Activated naive CD8-positive, alpha-beta T cell (primary cell): Measurements from ENCODE around the gene PTPRG.

Experiments used
- H3K27ac Mint-ChIP-seq: one replicate; pipeline ENCODE4 v1.8.0; 2021; ENCODE audit warnings: mixed read lengths
- H3K27me3 Mint-ChIP-seq: one replicate; pipeline ENCODE4 v1.8.0; 2021; ENCODE audit warnings: mixed read lengths
- H3K36me3 Mint-ChIP-seq: one replicate; pipeline ENCODE4 v1.8.0; 2021; ENCODE audit warnings: mixed read lengths
- H3K4me1 Mint-ChIP-seq: one replicate; pipeline ENCODE4 v1.8.0; 2021; ENCODE audit warnings: low read depth, mixed read lengths
- H3K4me3 Mint-ChIP-seq: one replicate; pipeline ENCODE4 v1.8.0; 2021; ENCODE audit warnings: mild to moderate bottlenecking, mixed read lengths
- H3K9me3 Mint-ChIP-seq: one replicate; pipeline ENCODE4 v1.8.0; 2021; ENCODE audit warnings: low read depth, mixed read lengths

Gene PTPRG

DNA sequence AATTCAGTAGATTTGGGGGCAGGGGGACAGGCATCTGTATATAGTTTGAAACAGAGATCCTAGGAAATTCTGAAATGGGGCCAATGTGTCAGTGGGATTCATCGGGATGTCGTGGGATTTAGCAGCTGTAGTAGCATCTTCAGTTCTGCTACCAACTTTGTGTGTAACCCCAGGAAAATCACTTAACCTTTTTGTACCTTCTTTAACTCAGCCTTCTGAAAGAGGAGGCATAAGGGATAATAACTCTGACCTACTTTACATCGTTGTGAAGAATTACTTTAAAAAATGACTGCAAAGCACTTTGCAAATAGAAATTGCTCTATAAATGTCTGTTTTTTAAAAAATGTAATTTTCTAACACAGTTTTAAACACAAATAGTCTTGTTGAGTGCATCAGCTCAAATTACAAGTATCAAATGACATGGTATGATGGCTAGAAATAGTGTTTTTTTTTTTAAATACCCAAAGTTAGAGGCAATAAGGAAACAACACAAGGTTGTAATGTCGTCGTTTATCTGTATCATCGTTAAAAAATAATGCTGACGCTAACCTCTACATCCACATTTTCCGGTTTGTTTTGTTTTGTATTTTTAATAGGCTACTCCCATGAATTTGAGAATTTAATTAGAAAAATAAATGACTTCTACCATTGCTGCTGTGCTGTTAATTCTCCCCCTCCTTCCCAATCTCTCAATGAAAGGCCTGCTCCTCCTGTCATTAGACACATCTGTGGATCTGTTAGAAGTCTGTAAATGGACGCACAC is 338.5 kb downstream of the PTPRG start:
- Mint-ChIP-seq H3K27me3 (no peaks in the 10 kb centered on the region), H3K9me3 (no peaks in the 10 kb centered on the region), H3K27ac (no peak overlapping the region), H3K4me1 (peaks cover 7% of the 10 kb centered on the region), H3K36me3 (no peaks in the 10 kb centered on the region), H3K4me3 (no peak overlapping the region)

DNA sequence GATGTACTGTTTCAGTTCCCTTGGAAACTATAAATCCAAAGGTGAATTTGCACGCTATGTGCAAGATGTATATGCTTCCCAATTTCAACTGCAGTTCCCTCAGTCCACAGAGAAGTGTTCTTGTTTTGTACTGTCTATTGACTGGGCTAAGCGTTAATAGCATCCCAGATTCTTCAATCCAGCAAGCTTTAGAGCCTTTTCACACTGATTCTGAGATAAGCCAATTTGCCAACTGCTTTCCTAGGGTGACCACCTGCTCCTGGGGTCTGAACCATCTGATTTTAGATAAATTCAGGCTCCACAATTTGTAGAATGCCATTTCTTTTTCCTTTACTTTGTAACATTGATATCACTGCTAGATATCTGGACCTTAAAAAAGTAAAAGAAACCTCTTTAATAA is 340.1 kb downstream of the PTPRG start:
- H3K4me1 Mint-ChIP-seq: no peaks in the 10 kb centered on the region
- H3K9me3 Mint-ChIP-seq: no peaks in the 10 kb centered on the region
- H3K4me3 Mint-ChIP-seq: no peak overlapping the region
- no peaks in the 10 kb centered on the region for H3K27me3 Mint-ChIP-seq
- H3K36me3 Mint-ChIP-seq: no peaks in the 10 kb centered on the region
- no peak overlapping the region for H3K27ac Mint-ChIP-seq

DNA sequence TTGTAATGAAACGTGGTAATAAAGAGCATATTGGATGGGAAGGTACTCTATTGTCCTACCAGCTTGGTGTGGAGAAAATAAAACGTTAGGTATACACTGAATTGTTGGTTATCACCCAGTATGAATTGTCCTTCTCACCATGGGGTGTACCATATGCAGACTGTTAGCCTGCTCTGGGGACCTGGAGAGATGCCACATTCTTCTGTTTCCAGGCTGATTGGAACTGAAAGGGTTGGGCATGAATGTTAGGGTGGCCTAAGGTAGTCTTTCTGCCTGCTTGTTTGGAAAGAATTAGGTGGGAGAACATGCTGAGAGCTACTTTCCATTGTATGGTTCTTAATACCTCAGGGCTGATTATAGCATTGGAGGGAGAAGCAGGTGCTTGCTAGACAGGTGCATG is 340.6 kb downstream of the PTPRG start:
- Mint-ChIP-seq H3K27ac (no peak overlapping the region), H3K9me3 (no peaks in the 10 kb centered on the region), H3K27me3 (no peaks in the 10 kb centered on the region), H3K36me3 (no peaks in the 10 kb centered on the region), H3K4me1 (no peaks in the 10 kb centered on the region), H3K4me3 (no peak overlapping the region)

DNA sequence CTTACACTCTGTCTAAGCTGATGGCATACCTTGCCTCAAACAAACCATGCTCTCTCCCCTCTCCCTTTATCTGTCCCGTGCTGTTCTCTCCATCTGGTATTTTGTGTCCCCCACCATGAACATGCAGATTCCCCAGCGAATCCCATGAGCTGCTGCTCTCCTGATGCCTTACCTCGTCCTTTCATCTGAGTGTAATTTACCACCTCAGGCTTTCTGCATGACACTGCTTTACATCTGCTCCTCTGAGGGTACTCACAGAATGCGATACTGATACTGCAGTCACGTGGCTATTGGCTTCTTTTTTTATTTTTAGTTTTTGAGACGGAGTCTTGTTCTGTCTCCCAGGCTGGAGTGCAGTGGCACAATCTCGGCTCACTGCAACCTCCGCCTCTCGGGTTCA is 341.7 kb downstream of the PTPRG start:
- H3K27me3 Mint-ChIP-seq: no peaks in the 10 kb centered on the region
- H3K36me3 Mint-ChIP-seq: no peaks in the 10 kb centered on the region
- H3K4me3 Mint-ChIP-seq: no peak overlapping the region
- H3K9me3 Mint-ChIP-seq: no peaks in the 10 kb centered on the region
- no peaks in the 10 kb centered on the region for H3K4me1 Mint-ChIP-seq
- no peak overlapping the region for H3K27ac Mint-ChIP-seq

DNA sequence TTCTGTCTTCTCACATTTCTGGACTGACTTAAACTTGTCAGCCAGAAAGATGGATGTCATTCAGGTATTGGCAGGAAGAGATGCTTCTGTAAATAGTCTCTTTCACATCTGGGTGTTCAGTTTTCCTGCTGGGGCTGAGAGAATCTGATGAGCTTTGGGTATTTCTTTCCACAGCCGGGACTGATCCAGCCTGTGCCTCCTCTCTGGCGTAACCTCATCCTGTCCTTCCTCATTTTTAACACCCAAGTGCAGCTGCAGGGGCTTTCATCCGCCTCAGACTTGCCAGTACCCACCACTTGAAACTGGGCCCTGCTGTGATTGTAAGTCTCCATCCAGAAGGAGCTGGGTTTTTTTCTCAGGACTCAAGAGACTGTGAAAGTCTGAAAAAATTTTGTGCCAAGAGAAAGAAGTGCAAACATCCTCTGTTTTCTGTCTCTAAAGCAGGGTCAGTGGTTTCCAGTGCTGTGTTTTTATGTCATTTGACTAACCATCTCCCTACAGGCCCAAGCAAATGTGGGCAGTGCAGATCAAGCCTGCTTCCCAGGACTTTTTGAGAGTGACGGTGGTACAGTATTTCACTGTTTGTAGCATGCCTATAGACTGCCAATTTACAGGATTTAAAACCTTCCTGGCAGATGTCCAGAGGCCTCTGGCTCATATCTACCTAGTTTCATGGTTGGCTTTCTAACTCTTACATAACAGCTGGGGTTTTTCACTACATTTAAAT is 342.7 kb downstream of the PTPRG start:
- Mint-ChIP-seq H3K36me3 (no peaks in the 10 kb centered on the region), H3K4me3 (no peak overlapping the region), H3K27me3 (no peaks in the 10 kb centered on the region), H3K4me1 (no peaks in the 10 kb centered on the region), H3K27ac (no peak overlapping the region), H3K9me3 (no peaks in the 10 kb centered on the region)

DNA sequence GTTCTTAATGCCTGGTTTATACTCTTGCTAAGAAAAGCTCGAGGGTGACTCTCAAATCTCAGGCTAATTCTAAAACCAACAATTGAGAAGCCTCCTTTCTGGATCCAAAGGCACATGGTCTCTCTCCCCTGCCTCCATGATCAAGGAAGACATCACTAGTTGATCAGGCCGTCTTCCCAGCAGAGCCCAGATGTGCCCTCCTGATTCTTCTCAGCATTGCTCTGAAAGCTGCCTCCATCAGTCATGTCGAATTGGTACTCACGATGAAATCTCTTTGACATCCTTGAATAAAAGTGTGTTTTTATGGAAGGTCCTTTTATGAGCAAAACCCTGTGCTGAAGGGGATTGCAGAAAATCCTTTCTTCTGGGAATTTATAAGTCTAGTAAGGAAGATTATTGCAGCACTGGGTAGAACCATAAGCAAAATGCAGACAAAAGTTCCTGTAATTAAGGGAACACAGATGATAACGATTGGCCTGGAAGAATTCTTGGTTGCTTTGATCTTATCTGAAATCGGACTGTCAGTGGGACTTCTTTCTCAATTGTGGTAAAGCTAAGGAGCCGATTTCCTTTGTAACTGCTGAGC is 345.9 kb downstream of the PTPRG start:
- H3K9me3 Mint-ChIP-seq: no peaks in the 10 kb centered on the region
- no peaks in the 10 kb centered on the region for H3K36me3 Mint-ChIP-seq
- H3K27ac Mint-ChIP-seq: no peak overlapping the region
- no peaks in the 10 kb centered on the region for H3K4me1 Mint-ChIP-seq
- no peaks in the 10 kb centered on the region for H3K27me3 Mint-ChIP-seq
- H3K4me3 Mint-ChIP-seq: no peak overlapping the region

DNA sequence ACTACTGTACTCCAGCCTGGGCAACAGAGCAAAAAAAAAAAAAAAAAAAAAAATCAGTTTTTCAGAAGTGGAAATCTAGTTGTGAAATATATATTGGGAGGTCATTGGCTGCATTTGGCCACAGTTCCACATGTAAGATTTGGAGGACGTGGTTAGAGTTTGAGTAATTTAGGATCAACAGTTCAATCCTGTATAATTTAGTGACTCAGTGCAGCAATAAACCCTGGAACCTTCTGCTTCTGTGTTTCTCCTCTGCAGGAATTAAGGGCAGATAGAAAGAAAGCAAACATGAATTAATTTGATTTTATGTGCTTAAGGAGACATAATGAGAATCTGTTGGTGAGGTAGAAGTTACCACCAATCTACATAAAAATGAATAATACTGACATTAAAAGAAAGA is 347.0 kb downstream of the PTPRG start:
- Mint-ChIP-seq H3K36me3 (no peaks in the 10 kb centered on the region), H3K4me3 (no peak overlapping the region), H3K27ac (no peak overlapping the region), H3K27me3 (peaks cover 2% of the 10 kb centered on the region), H3K9me3 (no peaks in the 10 kb centered on the region), H3K4me1 (no peaks in the 10 kb centered on the region)

DNA sequence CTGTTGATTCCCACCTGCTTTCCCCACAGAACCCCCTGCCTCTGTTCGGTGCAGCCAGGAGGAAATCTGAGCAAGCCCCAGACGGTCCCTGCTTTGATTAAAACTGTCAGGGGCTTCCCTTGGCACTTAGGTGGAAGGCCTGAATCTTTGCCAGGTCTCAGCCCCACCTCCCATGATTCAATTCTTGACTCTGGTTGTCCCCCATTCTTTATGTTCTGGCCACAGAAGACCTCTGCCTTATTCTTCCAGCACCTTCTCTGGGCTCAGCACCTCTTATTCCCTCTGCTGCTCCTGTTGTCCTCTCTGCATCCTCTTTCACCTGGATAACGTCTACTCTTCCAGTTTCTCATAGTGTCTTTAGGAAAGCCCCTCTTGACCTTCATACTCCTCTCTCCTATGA is 349.4 kb downstream of the PTPRG start:
- H3K9me3 Mint-ChIP-seq: no peaks in the 10 kb centered on the region
- H3K27ac Mint-ChIP-seq: no peak overlapping the region
- H3K4me3 Mint-ChIP-seq: no peak overlapping the region
- H3K27me3 Mint-ChIP-seq: peaks cover 3% of the 10 kb centered on the region
- H3K36me3 Mint-ChIP-seq: no peaks in the 10 kb centered on the region
- H3K4me1 Mint-ChIP-seq: no peaks in the 10 kb centered on the region

DNA sequence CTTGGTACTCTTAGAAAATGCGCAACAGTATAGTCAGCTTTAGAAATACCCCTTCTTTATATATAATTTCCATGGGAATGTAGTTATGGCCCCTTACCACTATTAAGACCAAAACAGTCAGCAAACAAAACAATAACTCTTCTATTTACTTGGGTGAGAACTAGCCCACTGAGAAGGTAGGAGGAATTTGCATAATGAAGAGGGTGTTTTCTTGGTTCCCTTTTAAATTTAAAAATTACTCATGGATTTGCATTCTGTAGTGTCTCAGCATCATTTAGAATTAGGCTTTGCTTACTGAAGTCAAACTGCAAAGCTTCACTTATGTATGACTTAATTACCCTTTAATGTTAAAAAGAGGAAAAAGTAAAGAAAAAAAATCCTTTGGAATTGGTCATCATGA is 350.8 kb downstream of the PTPRG start:
- Mint-ChIP-seq H3K27ac (no peak overlapping the region), H3K36me3 (no peaks in the 10 kb centered on the region), H3K27me3 (peaks cover 3% of the 10 kb centered on the region), H3K4me3 (no peak overlapping the region), H3K9me3 (no peaks in the 10 kb centered on the region), H3K4me1 (no peaks in the 10 kb centered on the region)

DNA sequence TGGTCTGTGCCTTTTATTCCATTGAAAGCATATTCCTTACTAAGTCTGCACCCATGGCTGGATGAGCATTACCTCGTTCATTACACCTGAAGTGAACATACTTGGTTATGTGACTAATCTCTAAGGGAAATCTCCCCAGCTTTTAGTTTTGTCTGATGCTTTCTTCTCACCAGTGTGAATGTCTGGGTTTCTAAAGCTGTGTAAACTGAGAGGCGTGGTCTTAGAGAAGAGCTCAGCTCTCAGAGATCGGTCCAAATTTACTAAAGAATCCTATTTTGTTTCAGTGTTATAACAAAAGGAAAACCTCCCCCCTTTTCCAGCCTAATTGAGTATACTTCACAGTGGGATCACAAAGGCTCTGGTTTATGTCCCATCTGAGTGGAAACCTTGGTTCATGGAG is 352.3 kb downstream of the PTPRG start:
- Mint-ChIP-seq H3K27me3 (peaks cover 3% of the 10 kb centered on the region), H3K4me1 (no peaks in the 10 kb centered on the region), H3K27ac (no peak overlapping the region), H3K9me3 (no peaks in the 10 kb centered on the region), H3K36me3 (no peaks in the 10 kb centered on the region), H3K4me3 (no peak overlapping the region)

DNA sequence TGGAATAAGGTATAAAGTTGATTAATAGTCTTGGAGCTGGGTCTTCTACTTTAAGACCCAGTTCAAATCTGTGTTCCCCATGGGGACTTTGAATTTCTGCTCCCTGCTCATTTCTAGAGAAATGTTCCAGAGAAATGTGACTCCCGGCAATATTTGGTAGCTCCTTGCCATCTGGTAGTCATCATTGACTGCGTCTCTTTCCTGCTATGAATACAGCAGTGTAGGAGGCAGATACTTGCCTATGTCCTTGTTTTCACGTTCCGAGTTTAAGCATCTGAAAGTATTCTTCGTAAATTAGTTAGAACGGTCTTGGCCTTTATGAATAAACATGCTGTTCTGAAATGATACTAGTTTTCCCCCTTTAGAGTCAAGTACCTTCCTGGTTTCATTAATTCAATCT is 352.9 kb downstream of the PTPRG start:
- Mint-ChIP-seq H3K27ac (no peak overlapping the region), H3K4me1 (no peaks in the 10 kb centered on the region), H3K36me3 (no peaks in the 10 kb centered on the region), H3K9me3 (no peaks in the 10 kb centered on the region), H3K27me3 (peaks cover 3% of the 10 kb centered on the region), H3K4me3 (no peak overlapping the region)

DNA sequence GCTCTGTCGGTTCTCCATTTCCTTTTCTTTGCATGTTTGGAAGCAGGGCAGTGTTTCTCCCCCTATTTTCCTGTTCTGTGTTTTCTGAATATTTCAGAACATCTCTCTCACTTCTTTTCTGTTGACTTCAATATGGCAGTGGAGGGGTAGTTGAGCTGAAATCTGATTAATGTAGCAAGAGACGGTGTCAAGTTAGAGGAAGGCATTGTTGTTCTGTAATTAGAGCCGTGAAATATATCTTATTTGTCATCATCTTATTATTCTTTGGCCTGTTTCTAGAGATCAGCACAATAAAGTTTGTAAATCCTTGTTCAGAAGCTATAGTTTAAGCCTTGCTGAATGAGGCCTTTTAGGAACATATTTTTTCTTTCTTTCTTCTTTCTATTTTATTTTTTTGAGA is 353.9 kb downstream of the PTPRG start:
- H3K27ac Mint-ChIP-seq: no peak overlapping the region
- no peak overlapping the region for H3K4me3 Mint-ChIP-seq
- no peaks in the 10 kb centered on the region for H3K4me1 Mint-ChIP-seq
- peaks cover 3% of the 10 kb centered on the region for H3K27me3 Mint-ChIP-seq
- no peaks in the 10 kb centered on the region for H3K36me3 Mint-ChIP-seq
- H3K9me3 Mint-ChIP-seq: no peaks in the 10 kb centered on the region

DNA sequence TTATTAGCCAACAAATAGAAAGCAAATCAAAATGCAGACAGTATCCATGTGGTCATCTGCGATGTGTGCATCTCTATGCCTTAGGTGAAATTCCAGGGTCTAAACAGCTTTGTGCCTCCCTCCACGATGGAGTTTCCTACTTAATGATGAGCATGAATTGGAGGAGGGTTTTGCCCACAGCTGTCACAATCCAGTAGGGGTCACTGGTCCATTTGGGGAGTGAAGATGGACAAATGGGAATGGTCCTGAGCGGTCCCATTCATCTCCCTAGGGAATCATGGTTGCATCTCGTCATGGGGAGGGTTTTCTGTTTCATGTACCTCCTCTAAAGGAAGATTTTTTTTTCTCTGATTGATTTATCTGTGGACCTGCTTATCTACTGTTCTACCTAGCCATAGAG is 358.0 kb downstream of the PTPRG start:
- H3K27ac Mint-ChIP-seq: no peak overlapping the region
- H3K27me3 Mint-ChIP-seq: peaks cover 2% of the 10 kb centered on the region
- H3K9me3 Mint-ChIP-seq: no peaks in the 10 kb centered on the region
- H3K4me3 Mint-ChIP-seq: no peak overlapping the region
- no peaks in the 10 kb centered on the region for H3K4me1 Mint-ChIP-seq
- H3K36me3 Mint-ChIP-seq: no peaks in the 10 kb centered on the region

DNA sequence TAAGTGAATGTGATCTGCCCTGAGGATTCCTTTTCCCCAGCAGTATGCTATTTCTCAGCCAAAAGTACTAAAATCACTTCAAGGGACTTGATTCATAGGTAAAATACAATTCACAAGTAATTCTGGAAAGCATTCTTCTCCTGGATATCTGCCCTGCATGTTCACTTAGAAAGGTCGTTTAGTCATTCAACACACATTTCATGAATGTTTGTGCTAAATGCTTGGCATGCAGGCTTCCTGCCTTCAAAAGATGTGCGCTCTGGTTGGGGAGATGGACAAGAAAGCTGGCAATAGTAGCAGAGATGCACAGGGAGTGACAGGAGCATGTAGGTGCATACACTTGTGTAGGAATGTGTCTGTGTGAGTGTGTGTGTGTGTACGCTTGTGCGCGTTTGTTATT is 360.7 kb downstream of the PTPRG start:
- H3K9me3 Mint-ChIP-seq: no peaks in the 10 kb centered on the region
- no peaks in the 10 kb centered on the region for H3K4me1 Mint-ChIP-seq
- peaks cover 6% of the 10 kb centered on the region for H3K27me3 Mint-ChIP-seq

DNA sequence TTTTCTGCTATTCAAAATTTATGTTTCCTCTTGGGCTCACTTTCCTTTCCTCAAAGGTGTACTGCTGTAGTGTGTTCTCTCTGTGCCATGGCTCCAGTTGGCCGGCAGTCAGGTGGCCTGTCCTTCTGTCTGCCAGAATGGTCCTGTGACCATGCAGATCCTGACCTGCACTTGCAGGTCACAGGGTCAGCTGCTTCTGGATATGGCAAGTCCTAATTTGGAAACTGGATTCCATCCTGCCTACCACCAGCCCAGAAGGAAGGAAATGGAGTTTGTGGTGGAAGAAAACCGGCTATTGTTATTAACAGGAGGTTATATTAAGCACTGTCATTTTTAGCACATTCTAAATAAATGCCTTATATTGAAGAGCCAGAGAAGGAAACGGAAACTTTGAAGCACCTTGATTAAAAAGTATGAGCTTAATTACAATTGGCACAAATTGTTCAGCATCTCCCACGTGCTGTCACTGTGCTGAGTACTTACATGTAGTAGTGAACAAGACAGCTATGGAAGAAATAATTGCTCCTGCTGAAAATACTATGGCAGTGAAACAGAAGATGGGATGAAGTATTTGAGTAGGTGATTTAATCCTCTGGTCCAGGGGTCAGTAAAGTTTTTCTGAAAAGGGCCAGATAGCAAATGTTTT is 362.8 kb downstream of the PTPRG start:
- H3K27me3 Mint-ChIP-seq: peaks cover 6% of the 10 kb centered on the region
- H3K4me1 Mint-ChIP-seq: no peaks in the 10 kb centered on the region
- H3K27ac Mint-ChIP-seq: no peak overlapping the region
- H3K4me3 Mint-ChIP-seq: no peak overlapping the region
- H3K36me3 Mint-ChIP-seq: no peaks in the 10 kb centered on the region
- no peaks in the 10 kb centered on the region for H3K9me3 Mint-ChIP-seq

More for the DNA sequence above, 360.7 kb downstream of the PTPRG start:
- no peak overlapping the region for H3K27ac Mint-ChIP-seq
- H3K36me3 Mint-ChIP-seq: no peaks in the 10 kb centered on the region
- H3K4me3 Mint-ChIP-seq: no peak overlapping the region
